Anterior cingulate cortex (tissue), 58 donors: ENCODE data around the gene HSPA13.
"Not testable (repeated sequence)": the region's sequence is repeated elsewhere in the genome, so short reads cannot be mapped to it uniquely, and the experiment has no call there.

Experiments
- DNase-seq, 58 donors: peaks; one replicate each; lab custom pipeline; 2025; lab: John Stamatoyannopoulos, UW

Gene HSPA13, protein sequence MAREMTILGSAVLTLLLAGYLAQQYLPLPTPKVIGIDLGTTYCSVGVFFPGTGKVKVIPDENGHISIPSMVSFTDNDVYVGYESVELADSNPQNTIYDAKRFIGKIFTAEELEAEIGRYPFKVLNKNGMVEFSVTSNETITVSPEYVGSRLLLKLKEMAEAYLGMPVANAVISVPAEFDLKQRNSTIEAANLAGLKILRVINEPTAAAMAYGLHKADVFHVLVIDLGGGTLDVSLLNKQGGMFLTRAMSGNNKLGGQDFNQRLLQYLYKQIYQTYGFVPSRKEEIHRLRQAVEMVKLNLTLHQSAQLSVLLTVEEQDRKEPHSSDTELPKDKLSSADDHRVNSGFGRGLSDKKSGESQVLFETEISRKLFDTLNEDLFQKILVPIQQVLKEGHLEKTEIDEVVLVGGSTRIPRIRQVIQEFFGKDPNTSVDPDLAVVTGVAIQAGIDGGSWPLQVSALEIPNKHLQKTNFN

DNA sequence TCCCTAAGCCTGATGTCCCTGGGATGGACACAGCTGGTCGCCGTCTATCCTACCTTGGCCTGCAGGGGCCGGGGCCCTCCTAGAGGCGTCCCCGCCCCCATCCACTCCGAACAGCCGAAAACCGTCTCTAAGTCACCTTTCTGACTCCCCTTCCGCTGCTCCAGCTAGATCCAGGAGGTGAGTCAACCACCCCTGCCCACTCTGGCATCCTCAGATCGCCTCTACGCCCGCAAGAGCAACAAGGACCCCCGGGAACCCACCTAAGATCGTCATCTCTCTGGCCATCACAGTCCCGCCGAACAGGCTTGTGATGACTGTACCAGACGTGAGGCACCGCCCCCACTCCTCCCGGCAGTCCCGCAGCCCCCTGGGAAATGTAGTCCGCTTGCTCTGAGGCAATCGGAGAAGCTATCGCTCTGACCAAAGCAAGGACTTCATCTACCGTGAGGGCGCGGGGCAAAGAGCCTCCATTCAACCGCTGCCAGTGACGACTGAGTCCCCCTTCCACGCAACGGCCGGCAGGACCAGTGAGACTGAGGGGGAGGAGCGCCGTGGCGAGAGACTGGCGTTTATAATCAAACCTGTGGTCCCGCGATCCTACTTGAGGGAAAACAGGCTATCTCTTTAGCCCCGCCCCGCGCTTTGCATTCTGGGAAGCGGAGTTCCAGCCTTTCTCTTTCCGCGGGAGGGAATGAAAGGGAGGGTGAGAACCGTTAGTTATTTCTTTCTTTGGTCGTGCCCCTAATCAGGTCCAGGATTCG is at the start of gene HSPA13:
HSPA13 (minus strand) TSS at position 312 of the 761 bp plus-strand sequence; CDS start at position 285, 27 bp downstream.
- DNase-seq: peak; percentile 79 to 100 (median 100)

GRCh38 chr21:14418920-14419319 is 36.0 kb upstream of the HSPA13 start:
- no peak for DNase-seq

- DNase-seq: no peak
Observed at GRCh38 chr21:14414932-14415508, 32.1 kb upstream of the HSPA13 start.

DNA sequence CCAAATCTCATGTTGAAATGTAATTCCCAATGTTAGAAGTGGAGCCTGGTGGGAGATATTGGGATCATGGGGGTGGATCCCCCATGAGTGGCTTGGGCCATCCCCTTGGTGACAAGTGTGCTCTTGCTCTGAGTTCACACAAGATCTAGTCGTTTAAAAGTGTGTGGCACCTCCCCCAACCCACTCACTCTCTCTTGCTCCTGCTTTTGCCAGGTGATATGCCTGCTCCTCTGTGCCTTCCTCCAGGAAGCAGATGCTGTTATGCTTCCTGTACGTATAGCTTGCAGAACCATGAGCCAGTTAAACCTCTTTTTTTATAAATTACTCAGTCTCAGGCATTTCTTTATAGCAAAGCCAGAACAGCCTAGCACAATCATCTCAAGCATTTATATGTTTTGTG is 23.0 kb upstream of the HSPA13 start:
- no peak for DNase-seq

GRCh38 chr21:14405225-14405624 is 22.3 kb upstream of the HSPA13 start:
- DNase-seq: no peak

DNA sequence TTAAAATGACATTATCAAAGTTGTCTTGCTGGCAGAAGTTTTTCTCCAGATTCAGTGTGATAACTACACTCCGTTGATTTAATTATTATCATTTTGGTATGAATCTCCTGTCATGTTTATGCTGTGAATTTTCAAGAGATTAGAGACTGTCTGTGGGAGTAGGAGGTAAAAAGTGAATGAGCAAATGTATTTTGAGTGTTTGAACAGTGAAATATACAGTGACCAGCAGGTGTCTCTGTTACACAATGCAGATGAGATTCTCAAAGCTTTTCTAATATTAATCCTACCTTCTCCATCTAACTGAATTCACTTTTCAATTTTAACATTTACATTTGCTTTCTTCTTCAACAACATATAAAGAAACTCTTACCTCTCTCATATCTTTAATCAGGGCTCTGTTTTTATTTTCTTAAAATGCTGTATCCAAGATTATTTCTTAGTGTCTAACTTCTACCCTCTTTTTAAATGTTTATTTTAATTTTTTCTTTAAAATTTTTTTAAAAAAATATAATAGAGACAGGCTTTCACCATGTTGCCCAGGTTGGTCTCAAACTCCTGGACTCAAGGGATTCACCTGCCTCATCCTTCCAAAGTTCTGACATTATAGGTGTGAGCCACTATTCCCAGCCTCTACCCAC is 20.9 kb upstream of the HSPA13 start:
- DNase-seq: peak in 1 of 58 donors; percentile 4

DNA sequence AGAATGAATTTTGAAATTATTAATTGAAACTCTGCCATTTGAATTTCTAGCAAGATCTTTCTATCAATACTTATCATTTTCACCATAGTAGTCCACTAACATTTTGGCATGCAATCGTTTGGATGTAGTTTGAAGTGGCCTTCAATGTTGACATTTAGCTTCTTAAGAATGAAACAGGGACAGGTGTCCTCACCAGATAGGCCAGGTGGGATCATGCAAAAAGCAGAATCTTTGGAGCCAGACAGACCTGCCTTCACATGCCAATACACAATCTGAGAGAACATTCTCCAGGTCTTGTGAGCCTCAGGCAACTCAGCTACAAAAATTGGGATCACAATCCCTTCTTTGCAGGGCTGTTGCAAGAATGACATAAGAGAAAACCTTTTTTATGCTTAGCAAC is 18.3 kb upstream of the HSPA13 start:
- DNase-seq: no peak

DNA sequence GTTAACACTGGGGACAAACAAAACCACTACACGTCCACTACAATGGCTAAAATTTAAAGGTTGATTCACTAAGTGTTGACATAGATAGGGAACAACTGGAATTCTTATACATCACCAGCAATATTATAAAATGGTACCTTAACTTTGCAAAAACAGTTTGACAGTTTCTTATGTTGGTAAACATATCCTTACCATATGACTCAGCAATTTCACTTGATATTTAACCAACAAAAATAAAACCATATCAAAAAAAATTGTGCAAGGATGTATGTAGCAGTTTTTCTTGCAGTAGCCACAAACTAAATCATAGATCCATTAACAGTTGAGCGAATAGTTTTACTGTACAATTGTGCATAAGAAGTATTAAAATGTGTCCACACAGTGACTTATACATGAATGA is 5.3 kb upstream of the HSPA13 start:
- no peak for DNase-seq

DNA sequence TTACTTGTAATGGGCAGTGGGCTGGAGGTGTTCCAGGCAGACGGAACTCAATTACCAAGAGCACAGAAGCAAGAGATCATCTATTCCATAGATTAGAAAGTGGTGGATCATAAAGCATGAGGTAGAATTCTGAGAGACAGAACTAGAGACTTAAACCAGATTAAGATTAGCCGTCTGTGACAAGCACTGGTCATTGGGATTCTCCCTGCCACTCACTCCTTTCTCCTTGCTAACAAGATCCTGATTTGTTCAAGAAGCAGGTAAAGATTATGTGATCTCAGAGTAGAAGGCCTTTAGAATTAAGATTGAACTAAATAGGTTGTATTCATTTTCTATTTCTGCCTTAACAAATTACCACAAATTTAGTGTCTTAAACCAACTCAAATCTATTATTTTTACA is 1.5 kb upstream of the HSPA13 start:
- no peak for DNase-seq

DNA sequence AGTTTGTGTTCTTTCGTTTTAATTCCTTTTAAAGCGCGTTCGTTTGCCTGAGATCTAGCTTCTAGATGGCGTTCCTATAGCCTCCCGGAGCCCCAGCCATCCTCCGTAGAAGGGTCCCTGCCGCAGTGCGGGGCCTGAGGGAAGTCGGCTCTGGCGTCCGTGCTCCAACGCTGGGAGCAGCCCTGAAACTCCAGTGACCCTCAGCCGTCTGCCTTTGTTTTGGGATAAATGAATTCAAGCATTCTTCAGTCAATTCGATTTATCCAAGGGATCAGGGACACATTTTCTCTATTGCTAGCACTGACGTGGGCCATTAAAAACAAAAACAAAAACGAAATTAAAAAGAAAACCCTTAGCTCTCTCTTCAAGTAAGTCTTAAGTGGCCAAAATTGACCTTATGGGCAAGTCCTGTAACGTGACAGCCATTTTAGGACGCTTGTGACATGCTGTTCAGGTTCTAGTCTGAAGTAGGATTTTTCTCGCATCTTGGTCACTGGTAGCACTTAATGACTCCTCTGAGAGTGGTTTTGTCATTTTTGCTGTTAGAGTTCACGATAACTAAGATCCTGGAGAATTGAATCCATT is 742 bp upstream of the HSPA13 start:
- DNase-seq: peak in 13 of 58 donors; percentile 58 to 86 (median 77)

DNA sequence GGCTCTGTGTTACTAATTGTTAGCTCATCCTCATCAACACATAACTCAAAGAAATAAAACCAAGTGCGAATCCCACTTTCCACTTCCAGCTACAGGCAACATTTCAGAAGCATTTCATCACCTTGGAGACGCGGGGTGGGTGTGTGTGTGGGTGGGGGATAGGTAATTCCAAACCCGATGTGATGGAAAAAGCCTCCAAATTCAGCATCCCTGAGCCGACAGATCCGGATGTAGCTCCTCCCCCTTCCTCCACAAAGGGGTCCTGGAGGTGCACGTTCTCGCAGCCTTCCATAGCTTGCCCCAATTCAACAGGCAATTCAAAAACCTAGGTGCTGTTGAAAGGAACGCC is 486 bp downstream of the HSPA13 start:
- peak in 27 of 58 donors; percentile 9 to 74 (median 43) for DNase-seq

DNA sequence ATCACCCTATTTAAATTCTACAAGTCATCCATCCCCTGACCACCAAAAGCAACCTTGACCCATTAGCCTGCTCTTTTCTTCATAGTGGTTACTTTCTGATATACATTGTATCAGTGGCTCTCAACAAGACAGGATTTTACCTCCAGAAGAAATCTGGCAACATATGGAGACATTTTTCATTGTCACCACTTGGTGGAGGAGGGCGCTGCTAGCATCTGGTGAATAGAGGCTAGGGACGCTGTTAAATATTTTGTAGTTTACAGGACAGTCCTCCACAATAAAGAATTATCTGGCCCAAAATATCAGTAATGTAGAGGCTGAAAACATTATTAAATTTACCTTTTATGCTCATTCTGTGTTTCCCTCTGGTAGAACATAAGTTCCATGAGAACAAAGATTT is 6.1 kb downstream of the HSPA13 start:
- no peak for DNase-seq

DNA sequence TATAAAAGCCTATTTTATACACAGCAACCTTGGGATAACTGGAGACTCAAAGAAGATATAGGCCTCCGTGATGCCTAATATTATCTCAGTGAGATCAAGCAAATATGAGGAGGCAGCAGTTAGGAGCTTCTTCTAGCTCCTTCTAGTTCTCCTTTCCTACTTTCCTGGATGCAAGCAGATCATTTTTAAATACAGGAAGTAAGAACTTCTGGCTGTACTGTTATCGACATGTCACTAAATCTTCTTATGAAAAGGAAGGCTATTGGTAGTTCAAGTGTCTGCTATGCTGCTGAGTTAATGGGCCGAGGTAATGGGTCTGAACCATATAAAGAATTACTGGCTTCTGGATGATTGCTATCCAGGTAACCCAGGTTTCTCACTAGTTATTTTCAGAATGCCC is 15.9 kb downstream of the HSPA13 start:
- DNase-seq: no peak

GRCh38 chr21:14361958-14362357 is 21.0 kb downstream of the HSPA13 start:
- DNase-seq: no peak

GRCh38 chr21:14358775-14359174 is 24.2 kb downstream of the HSPA13 start:
- no peak for DNase-seq

DNA sequence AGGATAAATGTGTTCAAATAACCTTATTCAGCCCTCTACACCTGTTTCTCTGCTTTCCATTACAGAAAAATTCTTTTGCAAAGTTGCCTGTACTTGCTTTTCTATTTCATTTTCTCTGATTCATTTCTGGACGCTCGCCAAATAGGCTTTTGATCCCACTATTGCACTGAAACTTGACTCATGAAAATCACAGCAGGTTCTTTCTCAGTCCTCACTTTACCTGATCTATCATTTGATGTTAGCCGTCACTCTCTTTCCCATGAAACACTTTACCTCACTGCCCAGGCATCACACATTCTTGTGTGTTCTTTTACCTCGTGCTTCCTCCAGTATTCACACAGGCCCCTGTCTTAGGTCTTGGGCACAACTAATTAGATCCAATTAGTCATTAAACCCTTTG is 26.2 kb downstream of the HSPA13 start:
- no peak for DNase-seq

DNA sequence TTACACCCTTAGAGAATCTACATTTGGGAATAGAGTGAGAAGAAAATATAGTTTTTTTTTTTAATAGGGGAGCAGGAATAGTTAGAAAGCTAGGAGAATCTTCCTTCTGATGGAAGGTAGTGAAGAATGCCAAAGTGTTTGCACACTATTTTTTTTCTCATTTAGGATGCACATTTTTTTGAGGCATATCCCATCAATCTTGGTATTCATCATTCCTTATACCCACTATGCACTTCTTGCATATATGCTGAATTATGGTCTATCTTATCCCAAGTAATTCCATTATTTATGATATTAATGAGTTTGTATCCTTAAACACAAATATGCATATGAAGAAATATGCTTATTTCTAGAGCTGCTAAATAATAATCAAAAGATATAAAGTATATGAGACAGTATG is 28.4 kb downstream of the HSPA13 start:
- DNase-seq: no peak

DNA sequence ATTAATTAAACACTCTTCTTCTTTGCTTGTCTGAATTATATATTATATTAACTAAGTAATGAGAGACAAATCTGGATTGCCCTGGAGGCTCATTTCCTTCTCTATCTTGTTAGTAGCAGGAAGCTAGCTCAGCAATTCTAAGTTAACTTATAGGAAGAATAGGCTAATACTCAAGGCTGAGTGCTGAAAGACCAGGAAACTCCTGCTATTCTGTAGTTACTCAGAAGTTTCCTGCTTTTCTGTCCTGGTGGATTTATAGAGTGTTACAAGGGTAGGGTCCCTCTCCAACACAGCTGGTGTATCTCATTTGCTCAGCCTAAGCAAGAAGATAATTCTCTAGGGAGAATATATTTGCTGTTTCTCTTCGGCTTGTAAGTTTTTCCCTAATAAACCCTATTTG is 29.2 kb downstream of the HSPA13 start:
- DNase-seq: no peak

GRCh38 chr21:14353231-14353630 is 29.7 kb downstream of the HSPA13 start:
- DNase-seq: no peak

DNA sequence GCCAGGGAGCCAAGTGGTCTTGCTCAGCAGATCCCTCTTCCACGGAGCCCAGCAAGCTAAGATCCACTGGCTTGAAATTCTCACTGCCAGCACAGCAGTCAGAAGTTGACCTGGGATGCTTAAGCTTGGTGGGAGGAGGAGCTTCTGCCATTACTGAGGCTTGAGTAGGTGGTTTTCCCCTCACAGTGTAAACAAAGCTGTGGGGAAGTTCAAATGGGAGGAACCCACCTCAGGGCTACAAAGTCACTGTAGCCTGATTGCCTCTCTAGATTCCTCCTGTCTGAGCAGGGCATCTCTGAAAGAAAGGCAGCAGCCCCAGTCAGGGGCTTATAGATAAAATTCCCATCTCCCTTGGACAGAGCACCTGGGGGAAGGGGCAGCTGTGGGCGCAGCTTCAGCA is 55.6 kb downstream of the HSPA13 start:
- not testable (repeated sequence) for DNase-seq

- no peak for DNase-seq
Observed at GRCh38 chr21:14325595-14325994, 57.4 kb downstream of the HSPA13 start.
